ENCODE results near the gene TECTA. TPM values are rescaled to one million over a fixed set of nuclear protein-coding genes. Genes with fewer than 3 reads are reported as not detected.

TECTA gene
- polyA plus RNA-seq, 1 of the 3 experiments (the other 2 are of a cell fraction), result 0.58 TPM

DNA sequence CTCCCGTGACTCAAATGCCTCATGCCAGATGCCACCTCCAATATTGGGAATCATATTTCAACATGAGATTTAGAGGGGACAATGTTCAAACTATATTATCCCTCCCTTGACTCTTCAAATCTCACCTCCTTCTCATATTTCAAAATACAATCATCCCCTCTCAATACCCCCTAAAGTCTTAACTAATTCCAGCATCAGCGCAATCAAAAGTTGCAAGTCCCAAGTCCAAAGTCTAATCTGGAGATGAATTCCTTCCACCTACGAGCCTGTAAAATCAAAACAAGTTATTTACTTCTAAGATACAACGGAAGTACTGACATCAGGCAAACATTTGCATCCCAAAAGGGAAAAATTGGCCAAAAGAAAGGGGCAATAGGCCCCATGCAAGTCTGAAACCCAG, 124.3 kb downstream of the TECTA start (continued):
- TF ChIP-seq RFX5 (IDR thresholded peaks at IDR 0.05; ENCODE audit: low read length) (no peak), FOSL2 (IDR thresholded peaks at IDR 0.05; ENCODE audit: borderline replicate concordance, low read depth) (no peak)

- H3K9ac ChIP-seq, result no peak overlapping the region
- CTCF ChIA-PET, result no interaction called here
- H3K9me2 ChIP-seq, result no peaks in the 10 kb centered on the region
- H3K79me2 ChIP-seq (ENCODE audit: insufficient read depth), result no peaks in the 10 kb centered on the region
- H3K9me3 ChIP-seq, result no peaks in the 10 kb centered on the region
- peaks cover 0 to 11% of the 10 kb centered on the region in 2 experiments; a peak in 1 of 4 replicates for H3K4me1 ChIP-seq (ENCODE audit: control insufficient read depth in 1 of 2, insufficient read depth in 2 of 2, low read depth in 1 of 2, low read length in 1 of 2)
- no peaks in the 10 kb centered on the region; the same call in 1 of the 2 replicates for H3K27me3 ChIP-seq (ENCODE audit: insufficient read depth)
- no peaks in the 10 kb centered on the region for H3F3A ChIP-seq (replicated peaks; ENCODE audit: insufficient read depth)
- WGBS (ENCODE audit: low lambda C conversion rate), result 18% methylated on average over 1 of the region's 1 CpG
- H3K4me3 ChIP-seq (ENCODE audit: low read depth in 2 of 2, low read length in 1 of 2), result no peak overlapping the region
- no peaks in the 10 kb centered on the region for H3K36me3 ChIP-seq (replicated peaks in 1 of 2; ENCODE audit: control insufficient read depth in 1 of 2, insufficient read depth in 2 of 2, low read length in 1 of 2)
- no peak overlapping the region for H2AFZ ChIP-seq (ENCODE audit: low read depth)
- POLR2A ChIA-PET, result no interaction called here
- H3K27ac ChIP-seq (ENCODE audit: low read depth in 2 of 2, low read length in 1 of 2), result no peak overlapping the region
- no peak for DNase-seq
- H4K20me1 ChIP-seq (ENCODE audit: insufficient read depth), result no peaks in the 10 kb centered on the region
- TF ChIP-seq TAF1 (IDR thresholded peaks at IDR 0.05; ENCODE audit: borderline replicate concordance, low read depth, low read length) (no peak), SIN3A (IDR thresholded peaks at IDR 0.05; ENCODE audit: borderline replicate concordance, low read depth, low read length) (no peak), MEF2A (IDR thresholded peaks at IDR 0.05; ENCODE audit: borderline replicate concordance, low read depth) (no peak), FOXM1 (IDR thresholded peaks at IDR 0.05; ENCODE audit: low read depth) (no peak), ZBTB33 (IDR thresholded peaks at IDR 0.05; ENCODE audit: borderline replicate concordance, low read depth) (no peak), NFIC (IDR thresholded peaks at IDR 0.05; ENCODE audit: borderline replicate concordance) (no peak), RFX5 (IDR thresholded peaks at IDR 0.05; ENCODE audit: low read length) (no peak), ELF1 (IDR thresholded peaks at IDR 0.05) (no peak), EZH2phosphoT487 (IDR thresholded peaks at IDR 0.05; ENCODE audit: borderline replicate concordance, low read depth) (no peak), EP300 (IDR thresholded peaks at IDR 0.05; ENCODE audit: borderline replicate concordance in 1 of 2, low read depth in 1 of 2, low read length in 1 of 2) (no peak), RXRA (IDR thresholded peaks at IDR 0.05; ENCODE audit: borderline replicate concordance, low read depth) (no peak), POLR2AphosphoS5 (IDR thresholded peaks at IDR 0.05; ENCODE audit: low read depth, low read length) (no peak), FOSL2 (IDR thresholded peaks at IDR 0.05; ENCODE audit: borderline replicate concordance, low read depth) (no peak), GATA2 (CRISPR knock-in tag; IDR thresholded peaks at IDR 0.05) (no peak), YY1 (IDR thresholded peaks at IDR 0.05; ENCODE audit: low read depth) (no peak)
- TF ChIP-seq, protein P1, sequence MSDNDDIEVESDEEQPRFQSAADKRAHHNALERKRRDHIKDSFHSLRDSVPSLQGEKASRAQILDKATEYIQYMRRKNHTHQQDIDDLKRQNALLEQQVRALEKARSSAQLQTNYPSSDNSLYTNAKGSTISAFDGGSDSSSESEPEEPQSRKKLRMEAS (IDR thresholded peaks at IDR 0.05; ENCODE audit: low read depth), result no peak
- TF ChIP-seq, protein P2, sequence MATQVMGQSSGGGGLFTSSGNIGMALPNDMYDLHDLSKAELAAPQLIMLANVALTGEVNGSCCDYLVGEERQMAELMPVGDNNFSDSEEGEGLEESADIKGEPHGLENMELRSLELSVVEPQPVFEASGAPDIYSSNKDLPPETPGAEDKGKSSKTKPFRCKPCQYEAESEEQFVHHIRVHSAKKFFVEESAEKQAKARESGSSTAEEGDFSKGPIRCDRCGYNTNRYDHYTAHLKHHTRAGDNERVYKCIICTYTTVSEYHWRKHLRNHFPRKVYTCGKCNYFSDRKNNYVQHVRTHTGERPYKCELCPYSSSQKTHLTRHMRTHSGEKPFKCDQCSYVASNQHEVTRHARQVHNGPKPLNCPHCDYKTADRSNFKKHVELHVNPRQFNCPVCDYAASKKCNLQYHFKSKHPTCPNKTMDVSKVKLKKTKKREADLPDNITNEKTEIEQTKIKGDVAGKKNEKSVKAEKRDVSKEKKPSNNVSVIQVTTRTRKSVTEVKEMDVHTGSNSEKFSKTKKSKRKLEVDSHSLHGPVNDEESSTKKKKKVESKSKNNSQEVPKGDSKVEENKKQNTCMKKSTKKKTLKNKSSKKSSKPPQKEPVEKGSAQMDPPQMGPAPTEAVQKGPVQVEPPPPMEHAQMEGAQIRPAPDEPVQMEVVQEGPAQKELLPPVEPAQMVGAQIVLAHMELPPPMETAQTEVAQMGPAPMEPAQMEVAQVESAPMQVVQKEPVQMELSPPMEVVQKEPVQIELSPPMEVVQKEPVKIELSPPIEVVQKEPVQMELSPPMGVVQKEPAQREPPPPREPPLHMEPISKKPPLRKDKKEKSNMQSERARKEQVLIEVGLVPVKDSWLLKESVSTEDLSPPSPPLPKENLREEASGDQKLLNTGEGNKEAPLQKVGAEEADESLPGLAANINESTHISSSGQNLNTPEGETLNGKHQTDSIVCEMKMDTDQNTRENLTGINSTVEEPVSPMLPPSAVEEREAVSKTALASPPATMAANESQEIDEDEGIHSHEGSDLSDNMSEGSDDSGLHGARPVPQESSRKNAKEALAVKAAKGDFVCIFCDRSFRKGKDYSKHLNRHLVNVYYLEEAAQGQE (IDR thresholded peaks at IDR 0.05; ENCODE audit: low read depth, low read length), result no peak
- TF ChIP-seq, protein P3, sequence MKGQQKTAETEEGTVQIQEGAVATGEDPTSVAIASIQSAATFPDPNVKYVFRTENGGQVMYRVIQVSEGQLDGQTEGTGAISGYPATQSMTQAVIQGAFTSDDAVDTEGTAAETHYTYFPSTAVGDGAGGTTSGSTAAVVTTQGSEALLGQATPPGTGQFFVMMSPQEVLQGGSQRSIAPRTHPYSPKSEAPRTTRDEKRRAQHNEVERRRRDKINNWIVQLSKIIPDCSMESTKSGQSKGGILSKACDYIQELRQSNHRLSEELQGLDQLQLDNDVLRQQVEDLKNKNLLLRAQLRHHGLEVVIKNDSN (IDR thresholded peaks at IDR 0.05; ENCODE audit: borderline replicate concordance, low read depth), result no peak
- H3K4me2 ChIP-seq, result no peak overlapping the region
These were observed 125.6 kb downstream of the TECTA start for GRCh38 chr11:121226415-121227263.
